Mucosa of gallbladder (tissue), 1 donor: ENCODE data around the gene CYB561A3. TPM values are rescaled to one million over a fixed set of nuclear protein-coding genes. Genes with fewer than 3 reads are reported as not detected.

Source experiments
- DNase-seq: peaks from one replicate; pipeline ENCODE4 v3.0.0-alpha.2; 2020; ENCODE audit warnings: low spot score
- total RNA-seq: library from RNA; stranded (reverse); gene quantifications from one replicate; pipeline ENCODE4 v1.2.1, GENCODE V29; 2021
- donor health status: DM: no; HTN: no; CAD: no.

CYB561A3 gene
- total RNA-seq, 1 donor from 2014 or later, result 44.8 TPM

- DNase-seq, result no peak
Observed at GRCh38 chr11:61325649-61326414, 35.9 kb downstream of the CYB561A3 start.

- DNase-seq, result no peak
Observed at GRCh38 chr11:61315260-61315659, 46.4 kb downstream of the CYB561A3 start.

GRCh38 chr11:61310749-61311148, 50.9 kb downstream of the CYB561A3 start:
- no peak for DNase-seq

GRCh38 chr11:61309739-61310138, 51.9 kb downstream of the CYB561A3 start:
- DNase-seq, result no peak

- DNase-seq, result no peak
Observed at GRCh38 chr11:61309141-61309540, 52.5 kb downstream of the CYB561A3 start.

- DNase-seq, result no peak
Observed at GRCh38 chr11:61307354-61307753, 54.3 kb downstream of the CYB561A3 start.

GRCh38 chr11:61306221-61306620, 55.5 kb downstream of the CYB561A3 start:
- DNase-seq, result no peak

- DNase-seq, result no peak
Observed at GRCh38 chr11:61305417-61305816, 56.3 kb downstream of the CYB561A3 start.

- DNase-seq, result no peak
Observed at GRCh38 chr11:61303725-61304124, 58.0 kb downstream of the CYB561A3 start.

GRCh38 chr11:61302550-61302949, 59.1 kb downstream of the CYB561A3 start:
- no peak for DNase-seq

Other genes starting within 250 kb of the CYB561A3 start
- gene VPS37C, start 200.5 kb downstream of the CYB561A3 start, total RNA-seq, result 34.5 TPM
- 0.26 TPM for gene PGA3, start 158.4 kb downstream of the CYB561A3 start, total RNA-seq
- gene PGA4, start 139.5 kb downstream of the CYB561A3 start, total RNA-seq, result not detected
- not detected for gene PGA5, start 120.7 kb downstream of the CYB561A3 start, total RNA-seq
- 0.81 TPM for gene VWCE, start 66.6 kb downstream of the CYB561A3 start, total RNA-seq
- 160 TPM for gene DDB1, start 28.8 kb downstream of the CYB561A3 start, total RNA-seq
- gene TKFC, start 28.7 kb downstream of the CYB561A3 start, total RNA-seq, result 67.8 TPM
- gene TMEM138, start 492 bp upstream of the CYB561A3 start, total RNA-seq, result 38.4 TPM
- gene TMEM216, start 30.7 kb upstream of the CYB561A3 start, total RNA-seq, result 10.0 TPM
- 77.1 TPM for gene CPSF7, start 68.1 kb upstream of the CYB561A3 start, total RNA-seq
- gene SDHAF2, start 68.2 kb upstream of the CYB561A3 start, total RNA-seq, result 39.8 TPM
- 0.46 TPM for gene LRRC10B, start 146.9 kb upstream of the CYB561A3 start, total RNA-seq
- 1.5 TPM for gene SYT7, start 219.2 kb upstream of the CYB561A3 start, total RNA-seq